Ishikawa (cell line): ENCODE measurements around the gene IL1RL1.

Source experiments
- CEBPB ChIP-seq: IDR thresholded peaks from 2 replicates; pipeline ENCODE4 v1.6.1; 2012
- CREB1 ChIP-seq: IDR thresholded peaks from 2 replicates; pipeline ENCODE4 v1.6.1; 2012; ENCODE audit warnings: low read depth
- EGR1 ChIP-seq: IDR thresholded peaks from 2 replicates; pipeline ENCODE4 v1.6.1; 2012
- EP300 ChIP-seq: IDR thresholded peaks from 2 replicates; pipeline ENCODE4 v1.6.1; 2012; ENCODE audit warnings: borderline replicate concordance
- FOXM1 ChIP-seq: IDR thresholded peaks from 2 replicates; pipeline ENCODE4 v1.6.1; 2012; ENCODE audit warnings: low read depth, borderline replicate concordance
- NFIC ChIP-seq: IDR thresholded peaks from 2 replicates; pipeline ENCODE4 v1.6.1; 2012
- RAD21 ChIP-seq: IDR thresholded peaks from 2 replicates; pipeline ENCODE4 v1.6.1; 2012; ENCODE audit warnings: low read depth
- TAF1 ChIP-seq: IDR thresholded peaks from 2 replicates; pipeline ENCODE4 v1.6.1; 2012; ENCODE audit warnings: low read depth, mild to moderate bottlenecking
- TCF12 ChIP-seq: IDR thresholded peaks from 2 replicates; pipeline ENCODE4 v1.6.1; 2012; ENCODE audit warnings: low read depth
- TEAD4 ChIP-seq: IDR thresholded peaks from 2 replicates; pipeline ENCODE4 v1.6.1; 2012
- YY1 ChIP-seq: IDR thresholded peaks from 2 replicates; pipeline ENCODE4 v1.6.1; 2012; ENCODE audit warnings: low read depth
- ZBTB7A ChIP-seq: IDR thresholded peaks from 2 replicates; pipeline ENCODE4 v1.6.1; 2012; ENCODE audit warnings: low read depth
- TF ChIP-seq, protein P1 (sequence below): IDR thresholded peaks from 2 replicates; pipeline ENCODE4 v1.6.1; 2012
- TF ChIP-seq, protein P2 (sequence below): IDR thresholded peaks from 2 replicates; pipeline ENCODE4 v1.6.1; 2012; ENCODE audit warnings: low read depth, mild to moderate bottlenecking
- TF ChIP-seq, protein P3 (sequence below): IDR thresholded peaks from 2 replicates; pipeline ENCODE4 v1.6.1; 2012

Gene IL1RL1

DNA sequence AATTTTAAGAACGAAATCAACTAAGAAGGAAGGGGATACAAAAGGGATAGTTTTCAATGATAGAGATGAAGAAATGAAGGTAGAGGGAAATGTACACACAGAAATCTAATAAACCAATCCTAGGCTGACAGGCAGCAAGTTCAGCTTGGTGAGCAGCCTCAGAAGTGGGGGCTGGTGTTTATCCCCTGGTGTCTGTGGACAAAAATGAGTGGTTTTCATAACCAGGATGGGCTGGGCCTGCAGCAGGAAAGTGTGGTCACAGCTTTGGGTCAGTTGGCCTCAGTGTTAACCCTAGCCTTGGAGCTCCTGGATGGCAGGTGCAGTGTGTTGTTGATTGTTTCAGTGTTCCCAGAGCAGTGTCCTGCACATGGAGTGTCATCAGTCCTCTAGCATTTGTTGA, 58.5 kb downstream of the IL1RL1 start:
- no peak for TF ChIP-seq NFIC
- TF ChIP-seq RAD21: no peak
- TF ChIP-seq, protein P1, sequence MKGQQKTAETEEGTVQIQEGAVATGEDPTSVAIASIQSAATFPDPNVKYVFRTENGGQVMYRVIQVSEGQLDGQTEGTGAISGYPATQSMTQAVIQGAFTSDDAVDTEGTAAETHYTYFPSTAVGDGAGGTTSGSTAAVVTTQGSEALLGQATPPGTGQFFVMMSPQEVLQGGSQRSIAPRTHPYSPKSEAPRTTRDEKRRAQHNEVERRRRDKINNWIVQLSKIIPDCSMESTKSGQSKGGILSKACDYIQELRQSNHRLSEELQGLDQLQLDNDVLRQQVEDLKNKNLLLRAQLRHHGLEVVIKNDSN: no peak
- TF ChIP-seq TAF1: no peak
- TF ChIP-seq TEAD4: no peak
- no peak for TF ChIP-seq TCF12
- no peak for TF ChIP-seq EGR1
- no peak for TF ChIP-seq CEBPB
- TF ChIP-seq, protein P2, sequence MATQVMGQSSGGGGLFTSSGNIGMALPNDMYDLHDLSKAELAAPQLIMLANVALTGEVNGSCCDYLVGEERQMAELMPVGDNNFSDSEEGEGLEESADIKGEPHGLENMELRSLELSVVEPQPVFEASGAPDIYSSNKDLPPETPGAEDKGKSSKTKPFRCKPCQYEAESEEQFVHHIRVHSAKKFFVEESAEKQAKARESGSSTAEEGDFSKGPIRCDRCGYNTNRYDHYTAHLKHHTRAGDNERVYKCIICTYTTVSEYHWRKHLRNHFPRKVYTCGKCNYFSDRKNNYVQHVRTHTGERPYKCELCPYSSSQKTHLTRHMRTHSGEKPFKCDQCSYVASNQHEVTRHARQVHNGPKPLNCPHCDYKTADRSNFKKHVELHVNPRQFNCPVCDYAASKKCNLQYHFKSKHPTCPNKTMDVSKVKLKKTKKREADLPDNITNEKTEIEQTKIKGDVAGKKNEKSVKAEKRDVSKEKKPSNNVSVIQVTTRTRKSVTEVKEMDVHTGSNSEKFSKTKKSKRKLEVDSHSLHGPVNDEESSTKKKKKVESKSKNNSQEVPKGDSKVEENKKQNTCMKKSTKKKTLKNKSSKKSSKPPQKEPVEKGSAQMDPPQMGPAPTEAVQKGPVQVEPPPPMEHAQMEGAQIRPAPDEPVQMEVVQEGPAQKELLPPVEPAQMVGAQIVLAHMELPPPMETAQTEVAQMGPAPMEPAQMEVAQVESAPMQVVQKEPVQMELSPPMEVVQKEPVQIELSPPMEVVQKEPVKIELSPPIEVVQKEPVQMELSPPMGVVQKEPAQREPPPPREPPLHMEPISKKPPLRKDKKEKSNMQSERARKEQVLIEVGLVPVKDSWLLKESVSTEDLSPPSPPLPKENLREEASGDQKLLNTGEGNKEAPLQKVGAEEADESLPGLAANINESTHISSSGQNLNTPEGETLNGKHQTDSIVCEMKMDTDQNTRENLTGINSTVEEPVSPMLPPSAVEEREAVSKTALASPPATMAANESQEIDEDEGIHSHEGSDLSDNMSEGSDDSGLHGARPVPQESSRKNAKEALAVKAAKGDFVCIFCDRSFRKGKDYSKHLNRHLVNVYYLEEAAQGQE: no peak
- TF ChIP-seq CREB1: no peak
- TF ChIP-seq, protein P3, sequence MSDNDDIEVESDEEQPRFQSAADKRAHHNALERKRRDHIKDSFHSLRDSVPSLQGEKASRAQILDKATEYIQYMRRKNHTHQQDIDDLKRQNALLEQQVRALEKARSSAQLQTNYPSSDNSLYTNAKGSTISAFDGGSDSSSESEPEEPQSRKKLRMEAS: no peak
- no peak for TF ChIP-seq EP300
- TF ChIP-seq YY1: no peak
- TF ChIP-seq FOXM1: no peak
- no peak for TF ChIP-seq ZBTB7A

DNA sequence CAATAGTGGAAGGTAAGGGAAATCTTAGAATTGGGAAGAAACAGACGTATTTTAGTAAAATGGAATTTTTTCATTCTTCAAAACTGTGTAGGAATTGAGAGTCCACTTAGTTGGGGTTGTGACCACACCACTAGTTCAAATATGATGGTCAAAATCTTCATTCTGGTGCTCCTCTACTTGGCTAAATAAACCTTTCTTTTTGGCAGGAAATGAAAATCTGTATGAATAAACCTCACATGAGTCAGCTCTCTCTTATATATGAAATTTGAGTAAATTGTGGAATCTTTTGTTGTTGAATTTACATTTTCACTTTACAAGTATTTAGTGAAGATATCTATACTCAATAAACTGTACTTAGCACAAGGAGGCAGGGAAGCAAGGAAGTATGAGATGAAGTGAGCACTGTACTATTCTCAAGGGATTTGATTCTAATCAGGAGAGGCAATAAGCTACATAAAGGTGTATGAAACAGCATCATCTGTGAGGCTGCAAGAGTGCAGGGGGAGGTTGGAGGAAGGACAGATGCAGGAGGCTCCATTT, 64.8 kb downstream of the IL1RL1 start:
- TF ChIP-seq, protein P3: no peak
- no peak for TF ChIP-seq RAD21

DNA sequence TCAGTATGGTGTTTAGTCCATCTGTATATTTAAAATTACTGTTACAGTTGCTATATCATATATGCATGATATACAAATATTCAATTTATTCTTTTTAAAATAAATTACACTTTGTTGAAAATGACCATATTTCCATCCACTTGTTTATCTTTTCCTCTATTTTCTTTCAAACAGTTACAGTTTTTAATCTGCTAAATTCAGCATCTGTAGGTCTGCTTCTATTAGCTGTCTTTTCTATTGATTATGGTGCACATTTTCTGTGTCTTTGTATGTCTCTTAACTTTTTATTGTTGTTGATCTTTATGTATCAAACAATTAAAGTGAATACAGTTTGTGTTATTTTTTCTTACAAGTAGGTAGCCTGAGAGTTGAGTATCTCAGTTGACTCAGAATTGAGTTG, 72.4 kb downstream of the IL1RL1 start:
- TF ChIP-seq, protein P1: no peak
- no peak for TF ChIP-seq TEAD4
- TF ChIP-seq ZBTB7A: no peak
- TF ChIP-seq RAD21: no peak
- no peak for TF ChIP-seq FOXM1
- no peak for TF ChIP-seq NFIC
- no peak for TF ChIP-seq EP300
- TF ChIP-seq CEBPB: no peak
- TF ChIP-seq, protein P2: no peak
- no peak for TF ChIP-seq TCF12
- no peak for TF ChIP-seq TAF1
- no peak for TF ChIP-seq CREB1
- TF ChIP-seq, protein P3: no peak

DNA sequence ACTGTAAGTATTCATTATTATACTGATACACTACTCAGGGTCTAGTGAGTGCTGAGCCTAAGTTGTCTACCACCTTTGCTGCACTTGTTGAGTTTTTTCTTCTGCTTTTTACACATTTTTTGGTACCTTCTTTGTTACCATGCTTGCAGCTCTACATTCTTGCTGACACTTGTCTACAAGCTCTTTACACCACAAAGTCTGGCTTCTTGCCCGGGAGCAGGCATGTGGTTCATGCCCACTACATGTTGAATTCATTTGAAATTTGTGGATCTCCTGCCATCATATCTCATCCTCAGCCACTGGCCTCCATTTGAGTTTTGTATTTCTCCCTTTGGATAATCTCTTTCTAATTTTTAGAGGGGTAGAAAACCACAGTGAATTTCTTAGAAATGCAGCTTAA, 74.2 kb downstream of the IL1RL1 start:
- TF ChIP-seq, protein P3: no peak
- TF ChIP-seq TCF12 (no peak), TEAD4 (no peak), NFIC (no peak), EP300 (no peak), CREB1 (no peak), RAD21 (no peak), FOXM1 (no peak), CEBPB (no peak), YY1 (no peak), EGR1 (no peak), TAF1 (no peak), ZBTB7A (no peak)
- TF ChIP-seq, protein P2: no peak
- TF ChIP-seq, protein P1: no peak
